Body of pancreas (tissue), 4 donors: ENCODE data around the gene PLPPR2. TPM values are rescaled to one million over a fixed set of nuclear protein-coding genes. Genes with fewer than 3 reads are reported as not detected.
"Not testable (repeated sequence)": the region's sequence is repeated elsewhere in the genome, so short reads cannot be mapped to it uniquely, and the experiment has no call there.

Experiments used
- ATAC-seq: fragments of 150-250 bp; one replicate; pipeline ENCODE4 v1.9.1; 2016
- DNase-seq, 4 donors: peaks; one replicate each; pipeline ENCODE4 v3.0.0-alpha.2; 2019
- H3K27ac ChIP-seq, 4 donors: fragments of 200-600 bp; sonication (generic); 1 replicate in 3 of 4; 2 replicates in 1 of 4; pipeline versions ENCODE4 v1.5.1 to v1.6.1; 2016 to 2019; ENCODE audit warnings: mild to moderate bottlenecking in 1 of 4, mixed read lengths in 1 of 4, moderate library complexity in 1 of 4
- H3K27me3 ChIP-seq, 2 donors: fragments of 200-600 bp; sonication (generic); one replicate each; pipeline ENCODE4 v1.6.0; 2016; ENCODE audit warnings: mild to moderate bottlenecking in 1 of 2
- H3K36me3 ChIP-seq, 2 donors: fragments of 200-600 bp; sonication (generic); replicated peaks in 1 of 2; 2 replicates each; pipeline ENCODE4 v1.5.1; 2016; ENCODE audit warnings: low read depth in 2 of 2; ENCODE audit not compliant: insufficient read depth in 1 of 2
- H3K4me1 ChIP-seq: fragments of 200-600 bp; sonication (generic); one replicate; pipeline ENCODE4 v1.6.0; 2016
- H3K4me3 ChIP-seq, 2 donors: fragments of 200-600 bp; sonication (generic); 1 replicate in 1 of 2; 2 replicates in 1 of 2; pipeline ENCODE4 v1.5.1; 2016 to 2019
- H3K9me3 ChIP-seq, 3 donors: fragments of 200-600 bp; sonication (generic); 1 replicate in 2 of 3; 2 replicates in 1 of 3; pipeline ENCODE4 v1.5.1; 2016
- CTCF ChIP-seq, 7 experiments: fragments of 450-650 bp in 4 of 7; fragments of 200-600 bp in 3 of 7; sonication (generic) in 3 of 7; IDR thresholded peaks; one replicate each; pipeline ENCODE4 v1.5.1; 2016 to 2019; ENCODE audit warnings: antibody characterized with exemption in 7 of 7
- POLR2A ChIP-seq, 3 donors: fragments of 450-650 bp; IDR thresholded peaks; one replicate each; pipeline ENCODE4 v1.6.1; 2016; ENCODE audit warnings: antibody characterized with exemption in 3 of 3, mild to moderate bottlenecking in 2 of 3
- WGBS, 2 donors: methylation state at CpG; one replicate each; pipeline ENCODE4 v1.1.5; 2017; 5-methylcytosine and 5-hydroxymethylcytosine counted together
- intact Hi-C: fragments of 100-400 bp; cut with DNase I; formaldehyde crosslinking; loops from one replicate; pipeline ENCODE4 v1.15.1; 2023
- total RNA-seq, 2 donors: library from RNA; depleted of rRNA; stranded (reverse); fragments of >200 nt; gene quantifications; one replicate each; pipeline ENCODE4 v1.1.0, GENCODE V29; 2016

The PLPPR2 gene
- total RNA-seq, 2 donors from 2014 or later, result 9.9 to 30.3 TPM

GRCh38 chr19:11375143-11375948, 20.1 kb downstream of the PLPPR2 start:
- WGBS, 2 donors, result 15 to 20% methylated on average over 17 to 26 of the region's 27 CpGs
- Histone ChIP-seq H3K27ac (peak overlapping the region; percentile 69 to 97 (median 96)), H3K9me3 (no peaks in the 10 kb centered on the region), H3K27me3 (no peaks in the 10 kb centered on the region), H3K4me3 (no peak overlapping the region), H3K36me3 (no peaks in the 10 kb centered on the region), H3K4me1 (peaks cover 40% of the 10 kb centered on the region)
- DNase-seq (peak; percentile 38 to 65 (median 59)), ATAC-seq (no peak)
- TF ChIP-seq POLR2A (IDR thresholded peaks at IDR 0.05), result peak in 2 of 3 donors; percentile 35 to 75
- TF ChIP-seq CTCF (IDR thresholded peaks at IDR 0.05), result no peak
- intact Hi-C loops, result no loop called here

- Histone ChIP-seq H3K27me3 (no peaks in the 10 kb centered on the region), H3K9me3 (no peaks in the 10 kb centered on the region), H3K36me3 (no peaks in the 10 kb centered on the region), H3K4me3 (no peak overlapping the region), H3K4me1 (peaks cover 53% of the 10 kb centered on the region), H3K27ac (peak overlapping the region in 1 of 4 donors; percentile 10)
- DNase-seq, result peak in 2 of 4 donors; percentile 26 to 46
- no peak for TF ChIP-seq POLR2A (IDR thresholded peaks at IDR 0.05)
- TF ChIP-seq CTCF (IDR thresholded peaks at IDR 0.05), result no peak
- intact Hi-C loops, result no loop called here
- ATAC-seq, result no peak
Observed at GRCh38 chr19:11377237-11377636, 22.0 kb downstream of the PLPPR2 start.

GRCh38 chr19:11377756-11378155, 22.5 kb downstream of the PLPPR2 start:
- no peak overlapping the region for H3K4me3 ChIP-seq
- no peak for ATAC-seq
- no peak overlapping the region for H3K27ac ChIP-seq
- H3K4me1 ChIP-seq, result peaks cover 55% of the 10 kb centered on the region
- no peaks in the 10 kb centered on the region for H3K36me3 ChIP-seq
- H3K27me3 ChIP-seq, result no peaks in the 10 kb centered on the region
- 93 to 97% methylated on average over 3 of the region's 3 CpGs for WGBS, 2 donors
- intact Hi-C loops, result no loop called here
- TF ChIP-seq POLR2A (IDR thresholded peaks at IDR 0.05), result no peak
- no peak for TF ChIP-seq CTCF (IDR thresholded peaks at IDR 0.05)
- no peak for DNase-seq
- H3K9me3 ChIP-seq, result no peaks in the 10 kb centered on the region

- DNase-seq, result peak; percentile 42 to 61 (median 54)
- Histone ChIP-seq H3K27ac (peak overlapping the region in 2 of 4 donors; percentile 25), H3K4me1 (peaks cover 63% of the 10 kb centered on the region), H3K4me3 (no peak overlapping the region), H3K36me3 (no peaks in the 10 kb centered on the region), H3K27me3 (no peaks in the 10 kb centered on the region), H3K9me3 (no peaks in the 10 kb centered on the region)
- no peak for ATAC-seq
- TF ChIP-seq POLR2A (IDR thresholded peaks at IDR 0.05), result no peak
- peak in 6 of 7 experiments; percentile 30 to 48 (median 38) for TF ChIP-seq CTCF (IDR thresholded peaks at IDR 0.05)
- WGBS, 2 donors, result 39 to 44% methylated on average over 2 to 8 of the region's 8 CpGs
- intact Hi-C loops, result no loop called here
Observed at GRCh38 chr19:11378319-11379189, 23.3 kb downstream of the PLPPR2 start.

GRCh38 chr19:11379269-11379845, 24.1 kb downstream of the PLPPR2 start:
- intact Hi-C loops, H3K9me3 ChIP-seq, H3K27ac ChIP-seq, H3K36me3 ChIP-seq, H3K27me3 ChIP-seq, DNase-seq, H3K4me3 ChIP-seq, ATAC-seq: not testable (repeated sequence)
- H3K4me1 ChIP-seq, result peaks cover 64% of the 10 kb centered on the region
- 93% methylated on average over 14 of the region's 14 CpGs for WGBS, 2 donors
